ENCODE measurements around the gene CLBA1.
"Not testable (repeated sequence)": the region's sequence is repeated elsewhere in the genome, so short reads cannot be mapped to it uniquely, and the experiment has no call there.

Gene CLBA1

GRCh38 chr14:105026033-105026785 is 40.6 kb downstream of the CLBA1 start:
- DNase-seq, result no peak

DNA sequence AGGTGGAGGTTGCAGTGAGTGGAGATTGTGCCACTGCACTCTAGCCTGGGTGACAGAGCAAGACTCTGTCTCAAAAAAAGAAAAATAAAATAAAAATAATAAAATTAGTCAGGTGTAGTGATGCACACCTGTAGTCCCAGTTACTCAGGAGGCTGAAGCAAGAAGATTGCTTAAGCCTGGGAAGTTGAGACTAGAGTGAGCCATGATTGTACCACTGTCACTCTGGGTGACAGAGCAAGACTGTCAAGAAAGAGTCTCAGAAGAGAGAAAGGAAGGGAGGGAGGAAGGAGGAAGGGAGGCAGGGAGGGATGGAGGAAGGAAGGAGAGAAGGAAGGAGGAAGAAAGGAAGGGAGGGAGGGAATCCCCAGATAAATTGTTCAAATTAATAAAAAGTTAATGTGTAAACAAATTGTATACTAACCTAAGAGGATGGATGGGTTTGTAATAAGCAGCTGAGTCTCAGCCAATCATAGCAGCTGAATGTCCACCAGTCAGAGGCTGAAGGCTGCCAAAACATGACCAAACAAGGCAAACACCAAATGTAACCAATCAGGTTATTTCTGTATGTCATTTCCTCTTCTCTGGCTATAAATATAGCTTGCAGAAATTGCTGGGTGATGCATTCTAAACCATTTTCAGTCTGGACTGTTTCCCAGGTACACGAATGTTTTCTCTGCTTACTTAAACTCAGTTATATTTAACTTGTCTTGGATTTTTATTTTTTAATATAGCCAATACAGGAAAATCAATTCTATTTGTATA is 41.4 kb downstream of the CLBA1 start:
- DNase-seq, result no peak

DNA sequence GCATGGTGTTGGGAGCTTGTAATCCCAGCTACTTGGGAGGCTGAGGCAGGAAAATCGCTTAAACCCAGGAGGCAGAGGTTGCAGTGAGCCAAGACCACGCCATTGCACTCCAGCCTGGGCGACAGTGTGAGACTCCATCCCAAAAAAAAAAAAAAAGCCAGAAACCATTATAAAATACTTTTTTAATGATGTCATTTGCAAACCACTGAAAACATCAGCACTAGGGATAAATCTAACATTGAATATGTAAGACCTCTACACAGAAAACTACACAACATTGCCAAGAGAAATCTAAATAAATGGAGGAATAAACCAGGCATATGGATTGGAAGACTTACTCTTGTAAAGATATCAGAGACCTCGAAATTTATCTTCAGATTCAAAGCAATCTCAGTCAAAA is 42.1 kb downstream of the CLBA1 start:
- DNase-seq, result not testable (repeated sequence)

DNA sequence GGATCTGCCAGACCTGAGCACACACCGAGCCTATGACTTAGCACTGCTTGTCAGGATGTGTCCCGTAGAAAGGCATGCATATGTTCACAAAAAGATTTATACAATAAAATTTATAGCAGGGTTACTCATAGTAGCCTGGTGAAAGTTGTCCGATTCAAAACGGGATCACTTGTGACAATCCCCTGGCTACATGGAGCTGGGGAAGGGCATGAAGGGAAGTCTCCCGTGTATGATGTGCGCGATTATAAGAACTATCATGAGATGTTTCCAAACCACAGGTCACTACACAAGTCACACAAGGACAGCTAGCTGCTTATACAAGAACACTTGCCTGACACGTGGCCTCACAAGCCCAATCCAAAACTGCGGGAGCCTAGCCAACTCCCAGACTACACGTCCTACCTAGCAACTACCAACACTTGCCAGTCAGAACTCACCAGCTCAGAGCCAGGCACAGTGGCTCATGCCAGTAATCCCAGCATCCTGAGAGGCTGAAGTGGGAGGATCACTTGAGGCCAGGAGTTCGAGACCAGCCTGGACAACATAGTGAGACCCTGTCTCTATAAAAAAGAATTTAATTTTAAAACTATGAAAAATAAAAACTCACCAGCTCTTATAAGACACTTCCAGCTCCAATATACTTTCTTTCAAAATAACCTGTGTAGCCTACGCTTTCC is 42.8 kb downstream of the CLBA1 start:
- no peak for DNase-seq

GRCh38 chr14:105029402-105029801 is 43.8 kb downstream of the CLBA1 start:
- DNase-seq, result no peak

DNA sequence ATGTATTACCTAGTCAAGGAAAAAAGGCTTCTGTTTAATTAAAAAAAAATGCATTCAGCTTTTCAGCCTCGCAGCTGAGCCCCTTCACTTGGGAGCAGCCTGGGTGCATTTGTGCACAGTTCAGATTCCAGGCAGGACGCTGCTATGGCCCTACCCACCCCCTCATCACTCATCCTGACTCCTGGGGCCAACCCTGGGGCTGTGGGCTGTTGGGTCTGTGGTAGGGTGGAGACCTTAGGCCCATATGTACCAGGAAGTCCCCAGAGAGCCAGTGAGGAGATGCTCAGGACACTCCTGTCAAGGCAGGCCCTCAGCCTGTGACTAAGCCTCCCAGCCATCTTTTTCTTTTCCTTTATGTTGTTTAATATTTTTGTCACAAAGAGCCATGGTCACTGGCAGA is 44.6 kb downstream of the CLBA1 start:
- DNase-seq, result no peak

DNA sequence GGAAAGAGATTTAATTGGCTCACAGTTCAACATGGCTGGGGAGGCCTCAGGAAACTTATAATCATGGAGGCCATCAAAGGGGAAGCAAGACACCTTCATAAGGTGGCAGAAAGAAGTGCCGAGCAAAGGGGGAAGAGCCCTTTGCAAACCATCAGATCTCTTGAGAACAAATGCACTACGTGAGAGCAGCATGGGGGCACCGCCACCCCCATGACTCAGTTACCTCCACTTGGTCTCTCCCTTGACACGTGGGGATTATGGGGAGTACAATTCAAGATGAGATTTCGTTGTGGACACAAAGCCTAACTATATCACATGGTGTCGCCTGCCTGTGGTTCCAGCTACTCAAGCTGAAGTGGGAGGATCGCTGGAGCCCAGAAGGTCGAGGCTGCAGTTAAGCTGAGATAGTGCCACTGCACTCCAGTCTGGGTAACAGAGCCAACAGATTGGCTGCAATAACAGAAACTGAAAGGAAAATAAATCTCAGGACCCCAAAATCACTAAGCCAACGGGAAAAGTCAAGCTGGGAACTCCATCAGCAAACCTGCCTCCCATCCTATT is 45.3 kb downstream of the CLBA1 start:
- no peak for DNase-seq

- DNase-seq, result not testable (repeated sequence)
Measured at GRCh38 chr14:105032451-105032901, 46.9 kb downstream of the CLBA1 start.

GRCh38 chr14:105033412-105033900 is 47.9 kb downstream of the CLBA1 start:
- not testable (repeated sequence) for DNase-seq

DNA sequence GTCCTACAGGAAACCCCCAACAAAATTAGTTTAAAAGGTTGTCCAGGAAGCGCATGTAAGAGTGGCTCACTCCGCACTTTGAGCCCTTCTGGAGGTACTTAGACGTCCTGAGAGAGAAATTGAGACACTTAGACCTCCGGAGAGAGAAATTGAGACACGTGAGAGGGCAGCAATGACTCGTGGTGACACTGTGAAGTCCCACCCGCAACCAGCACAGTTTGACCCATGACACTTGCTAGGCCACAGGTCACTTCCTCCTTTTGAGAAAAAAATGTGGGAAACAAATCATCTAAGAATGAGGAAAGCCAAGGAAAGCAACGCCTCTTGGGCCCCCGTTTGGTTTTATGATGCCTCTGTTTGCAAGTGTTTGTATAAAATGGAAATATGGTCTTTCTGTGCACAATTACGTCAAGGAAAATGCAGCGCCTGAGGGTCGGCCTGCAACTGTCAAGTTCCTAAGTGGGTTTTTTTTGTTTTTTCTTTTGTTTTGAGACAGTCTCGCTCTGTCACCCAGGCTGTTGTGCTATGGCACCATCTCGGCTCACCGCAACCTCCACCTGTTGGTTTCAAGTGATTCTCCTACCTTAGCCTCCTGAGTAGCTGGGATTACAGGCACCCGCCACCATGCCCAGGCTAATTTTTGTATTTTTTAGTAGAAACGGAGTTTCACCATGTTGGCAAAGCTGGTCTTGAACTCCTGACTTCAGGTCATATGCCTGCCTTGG is 48.9 kb downstream of the CLBA1 start:
- DNase-seq, result peak; percentile 55 to 75

- DNase-seq, result not testable (repeated sequence)
Measured at GRCh38 chr14:105035616-105036015, 50.0 kb downstream of the CLBA1 start.

DNA sequence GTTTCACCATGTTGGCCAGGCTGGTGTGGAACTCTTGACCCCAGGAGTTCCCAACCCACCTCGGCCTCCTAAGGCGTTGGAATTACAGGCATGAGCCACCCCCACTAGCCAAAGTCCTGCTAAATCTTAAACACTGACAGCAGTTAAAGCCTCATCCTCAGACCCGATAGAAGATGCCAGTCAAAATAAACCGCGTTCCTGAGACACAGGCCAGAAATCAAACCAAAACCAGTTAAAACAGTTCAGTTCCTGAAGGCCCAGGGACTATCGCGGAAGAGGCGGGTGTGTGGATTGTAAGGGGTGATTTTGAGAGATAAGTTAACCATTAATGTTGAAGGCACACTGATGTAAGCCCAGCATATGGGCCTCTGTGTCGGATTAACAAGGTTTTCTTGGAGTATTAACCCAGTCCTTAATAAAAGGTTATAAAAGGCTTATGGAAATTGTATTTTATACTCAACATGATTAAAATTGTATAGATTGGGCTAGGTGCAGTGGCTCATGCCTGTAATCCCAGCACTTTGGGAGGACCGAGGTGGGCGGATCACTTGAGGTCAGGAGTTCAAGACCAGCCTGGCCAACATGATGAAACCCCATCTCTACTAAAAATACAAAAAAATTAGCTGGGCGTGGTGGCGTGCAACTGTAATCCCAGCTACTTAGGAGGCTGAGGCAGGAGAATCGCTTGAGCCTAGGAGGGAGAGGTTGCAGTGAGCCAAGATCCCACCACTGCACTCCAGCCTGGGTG is 54.0 kb downstream of the CLBA1 start:
- no peak for DNase-seq

DNA sequence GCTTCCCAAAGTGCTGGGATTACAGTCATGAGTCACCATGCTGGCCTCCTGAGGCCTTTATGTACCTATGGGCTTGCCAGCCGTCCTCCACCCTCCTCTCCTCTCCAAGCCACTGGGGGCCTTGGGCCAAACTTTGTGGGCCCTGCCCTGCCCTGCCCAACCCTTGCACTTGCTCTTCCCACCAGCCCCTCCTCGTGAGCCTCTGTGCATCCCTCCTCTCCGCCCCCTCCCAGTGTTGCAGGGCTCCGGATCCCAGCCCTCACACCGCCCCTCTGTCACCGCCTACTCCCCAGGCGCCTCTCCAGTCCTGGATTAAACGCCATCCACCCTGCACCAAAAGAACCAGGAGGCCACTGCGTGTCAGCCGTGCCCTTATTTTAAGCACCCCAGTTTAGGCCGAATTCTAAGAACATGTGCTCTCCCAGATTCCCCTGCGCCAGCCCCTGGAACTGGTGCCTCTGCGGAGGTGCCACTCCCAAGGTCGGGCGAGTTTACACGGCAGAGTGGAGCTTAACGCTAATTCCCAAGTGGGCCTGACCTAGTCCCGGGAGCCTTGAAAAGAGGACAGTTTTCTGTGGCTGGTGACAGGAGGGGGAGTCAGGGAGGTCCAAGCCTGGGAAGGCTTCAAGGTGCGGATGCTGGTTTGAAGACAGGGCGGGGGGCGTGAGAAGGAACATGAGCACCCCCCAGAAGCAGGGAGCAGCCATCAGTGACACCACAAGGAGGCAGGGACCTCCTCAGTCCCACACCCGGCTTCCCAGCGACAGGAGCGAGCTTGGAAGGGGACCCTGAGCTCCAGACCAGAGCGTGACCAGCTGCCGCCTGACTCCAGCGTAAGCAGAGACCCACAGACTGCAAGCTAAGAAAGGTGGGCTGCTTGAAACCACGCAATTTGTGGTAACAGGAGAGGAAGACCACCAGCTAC is 56.5 kb downstream of the CLBA1 start:
- no peak for DNase-seq

- peak in 1 of 2 experiments; percentile 59 for DNase-seq
Measured at GRCh38 chr14:105042813-105043212, 57.2 kb downstream of the CLBA1 start.

GRCh38 chr14:105043641-105044040 is 58.1 kb downstream of the CLBA1 start:
- DNase-seq, result no peak
